ENCODE measurements around the gene SLC24A3.

SLC24A3 gene

GRCh38 chr20:19598117-19598850 is 385.8 kb downstream of the SLC24A3 start:
- Histone ChIP-seq H3K4me1 (ENCODE audit: low read length) (no peaks in the 10 kb centered on the region), H3K36me3 (replicated peaks; ENCODE audit: low read depth, low read length) (no peaks in the 10 kb centered on the region), H3K4me2 (ENCODE audit: low read length) (no peak overlapping the region), H2AFZ (ENCODE audit: low read depth, low read length) (no peak overlapping the region), H3K4me3 (ENCODE audit: low read length) (no peak overlapping the region), H3K79me2 (ENCODE audit: low read length) (no peaks in the 10 kb centered on the region), H3K27me3 (ENCODE audit: low read depth, low read length) (peaks cover 35% of the 10 kb centered on the region), H3K27ac (ENCODE audit: low read length) (no peak overlapping the region), H4K20me1 (ENCODE audit: insufficient read depth, low read length) (no peaks in the 10 kb centered on the region), H3K9me3 (ENCODE audit: insufficient read depth, low read length) (no peaks in the 10 kb centered on the region), H3K9ac (ENCODE audit: low read length) (no peak overlapping the region)
- no peak for TF ChIP-seq CTCF (IDR thresholded peaks at IDR 0.05; ENCODE audit: low read depth, low read length)
- TF ChIP-seq EZH2phosphoT487 (IDR thresholded peaks at IDR 0.05; ENCODE audit: low read depth) = no peak

- no peak for TF ChIP-seq EZH2phosphoT487 (IDR thresholded peaks at IDR 0.05; ENCODE audit: low read depth)
- TF ChIP-seq CTCF (IDR thresholded peaks at IDR 0.05; ENCODE audit: low read depth, low read length) = no peak
Measured at GRCh38 chr20:19599200-19599599, 386.8 kb downstream of the SLC24A3 start.

GRCh38 chr20:19600042-19600441 is 387.6 kb downstream of the SLC24A3 start:
- Histone ChIP-seq H3K27ac (ENCODE audit: low read length) (no peak overlapping the region), H3K4me1 (ENCODE audit: low read length) (no peaks in the 10 kb centered on the region), H3K9ac (ENCODE audit: low read length) (no peak overlapping the region), H2AFZ (ENCODE audit: low read depth, low read length) (no peak overlapping the region), H4K20me1 (ENCODE audit: insufficient read depth, low read length) (no peaks in the 10 kb centered on the region), H3K9me3 (ENCODE audit: insufficient read depth, low read length) (no peaks in the 10 kb centered on the region), H3K4me3 (ENCODE audit: low read length) (no peak overlapping the region), H3K4me2 (ENCODE audit: low read length) (no peak overlapping the region), H3K27me3 (ENCODE audit: low read depth, low read length) (peaks cover 46% of the 10 kb centered on the region), H3K79me2 (ENCODE audit: low read length) (no peaks in the 10 kb centered on the region), H3K36me3 (replicated peaks; ENCODE audit: low read depth, low read length) (no peaks in the 10 kb centered on the region)
- TF ChIP-seq EZH2phosphoT487 (IDR thresholded peaks at IDR 0.05; ENCODE audit: low read depth) = no peak
- no peak for TF ChIP-seq CTCF (IDR thresholded peaks at IDR 0.05; ENCODE audit: low read depth, low read length)

More at GRCh38 chr20:19599200-19599599, 386.8 kb downstream of the SLC24A3 start:
- H4K20me1 ChIP-seq (ENCODE audit: insufficient read depth, low read length) = no peaks in the 10 kb centered on the region
- no peaks in the 10 kb centered on the region for H3K36me3 ChIP-seq (replicated peaks; ENCODE audit: low read depth, low read length)
- no peak overlapping the region for H2AFZ ChIP-seq (ENCODE audit: low read depth, low read length)
- H3K27me3 ChIP-seq (ENCODE audit: low read depth, low read length) = peaks cover 38% of the 10 kb centered on the region
- no peak overlapping the region for H3K27ac ChIP-seq (ENCODE audit: low read length)
- no peak overlapping the region for H3K4me2 ChIP-seq (ENCODE audit: low read length)
- no peaks in the 10 kb centered on the region for H3K79me2 ChIP-seq (ENCODE audit: low read length)
- H3K4me3 ChIP-seq (ENCODE audit: low read length) = no peak overlapping the region
- no peaks in the 10 kb centered on the region for H3K4me1 ChIP-seq (ENCODE audit: low read length)
- H3K9ac ChIP-seq (ENCODE audit: low read length) = no peak overlapping the region
- no peaks in the 10 kb centered on the region for H3K9me3 ChIP-seq (ENCODE audit: insufficient read depth, low read length)

GRCh38 chr20:19601126-19601810 is 388.8 kb downstream of the SLC24A3 start:
- H3K4me2 ChIP-seq (ENCODE audit: low read length) = no peak overlapping the region
- H3K4me1 ChIP-seq (ENCODE audit: low read length) = no peaks in the 10 kb centered on the region
- no peaks in the 10 kb centered on the region for H3K79me2 ChIP-seq (ENCODE audit: low read length)
- H3K27ac ChIP-seq (ENCODE audit: low read length) = no peak overlapping the region
- H2AFZ ChIP-seq (ENCODE audit: low read depth, low read length) = no peak overlapping the region
- H3K9ac ChIP-seq (ENCODE audit: low read length) = no peak overlapping the region
- H4K20me1 ChIP-seq (ENCODE audit: insufficient read depth, low read length) = no peaks in the 10 kb centered on the region
- no peaks in the 10 kb centered on the region for H3K36me3 ChIP-seq (replicated peaks; ENCODE audit: low read depth, low read length)
- no peak overlapping the region for H3K4me3 ChIP-seq (ENCODE audit: low read length)
- TF ChIP-seq CTCF (IDR thresholded peaks at IDR 0.05; ENCODE audit: low read depth, low read length) (no peak), EZH2phosphoT487 (IDR thresholded peaks at IDR 0.05; ENCODE audit: low read depth) (no peak)
- H3K27me3 ChIP-seq (ENCODE audit: low read depth, low read length) = peaks cover 45% of the 10 kb centered on the region
- H3K9me3 ChIP-seq (ENCODE audit: insufficient read depth, low read length) = no peaks in the 10 kb centered on the region
